WI38 (cell line): ENCODE results near the gene CDHR3.
A peak's percentile ranks its signal among the peaks of the same experiment; 100 is the strongest.

Source experiments
- H3K4me3 ChIP-seq: 2 replicates; pipeline ENCODE4 v1.5.1; 2011; ENCODE audit warnings: low read depth, mild to moderate bottlenecking, control low read depth, low read length
- TF ChIP-seq, protein P1 (sequence below): IDR thresholded peaks from 2 replicates; pipeline ENCODE4 v1.5.1; 2012; ENCODE audit warnings: low read depth, mild to moderate bottlenecking, control low read depth, low read length

The CDHR3 gene

DNA sequence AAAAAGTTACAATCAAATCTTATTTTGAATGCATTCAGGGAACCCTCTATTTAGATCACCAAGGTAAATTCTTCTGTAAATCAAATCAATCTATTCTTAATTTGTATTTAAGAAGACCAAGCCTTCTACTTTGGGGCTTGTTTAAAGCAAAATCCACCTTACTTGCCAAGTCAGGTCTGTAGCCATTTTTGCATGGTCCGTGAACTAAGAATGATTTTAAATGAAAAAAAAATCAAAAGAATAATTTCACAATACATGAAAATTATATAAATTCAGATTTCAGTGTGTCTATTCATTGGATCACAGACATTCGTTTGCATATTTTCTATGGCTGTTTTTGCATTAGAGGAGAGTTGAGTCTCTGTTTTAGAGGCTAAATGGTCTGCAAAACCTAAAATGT is 89.6 kb downstream of the CDHR3 start:
- H3K4me3 ChIP-seq = no peak overlapping the region
- TF ChIP-seq, protein P1, sequence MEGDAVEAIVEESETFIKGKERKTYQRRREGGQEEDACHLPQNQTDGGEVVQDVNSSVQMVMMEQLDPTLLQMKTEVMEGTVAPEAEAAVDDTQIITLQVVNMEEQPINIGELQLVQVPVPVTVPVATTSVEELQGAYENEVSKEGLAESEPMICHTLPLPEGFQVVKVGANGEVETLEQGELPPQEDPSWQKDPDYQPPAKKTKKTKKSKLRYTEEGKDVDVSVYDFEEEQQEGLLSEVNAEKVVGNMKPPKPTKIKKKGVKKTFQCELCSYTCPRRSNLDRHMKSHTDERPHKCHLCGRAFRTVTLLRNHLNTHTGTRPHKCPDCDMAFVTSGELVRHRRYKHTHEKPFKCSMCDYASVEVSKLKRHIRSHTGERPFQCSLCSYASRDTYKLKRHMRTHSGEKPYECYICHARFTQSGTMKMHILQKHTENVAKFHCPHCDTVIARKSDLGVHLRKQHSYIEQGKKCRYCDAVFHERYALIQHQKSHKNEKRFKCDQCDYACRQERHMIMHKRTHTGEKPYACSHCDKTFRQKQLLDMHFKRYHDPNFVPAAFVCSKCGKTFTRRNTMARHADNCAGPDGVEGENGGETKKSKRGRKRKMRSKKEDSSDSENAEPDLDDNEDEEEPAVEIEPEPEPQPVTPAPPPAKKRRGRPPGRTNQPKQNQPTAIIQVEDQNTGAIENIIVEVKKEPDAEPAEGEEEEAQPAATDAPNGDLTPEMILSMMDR = no peak

- H3K4me3 ChIP-seq = no peak overlapping the region
- TF ChIP-seq, protein P1 = no peak
Measured at GRCh38 chr7:106053109-106053508, 90.0 kb downstream of the CDHR3 start.

- TF ChIP-seq, protein P1 = no peak
- no peak overlapping the region for H3K4me3 ChIP-seq
Measured at GRCh38 chr7:106054156-106054910, 91.3 kb downstream of the CDHR3 start.

- TF ChIP-seq, protein P1 = no peak
- H3K4me3 ChIP-seq = no peak overlapping the region
Measured at GRCh38 chr7:106054971-106055532, 92.0 kb downstream of the CDHR3 start.

GRCh38 chr7:106056513-106057203 is 93.6 kb downstream of the CDHR3 start:
- no peak overlapping the region for H3K4me3 ChIP-seq
- TF ChIP-seq, protein P1 = peak; percentile 87

- no peak overlapping the region for H3K4me3 ChIP-seq
Measured at GRCh38 chr7:106057204-106057961, 94.3 kb downstream of the CDHR3 start.

More at GRCh38 chr7:106057204-106057961, 94.3 kb downstream of the CDHR3 start:
- TF ChIP-seq, protein P1 = no peak
